K562 (cell line): ENCODE results near the gene SMAD3. TPM values are rescaled to one million over a fixed set of nuclear protein-coding genes. Genes with fewer than 3 reads are reported as not detected.
A peak's percentile ranks its signal among the peaks of the same experiment; 100 is the strongest.

Source experiments
- ATF1 ChIP-seq, 2 experiments: fragments of 450-650 bp in 1 of 2; IDR thresholded peaks; 2 replicates each; pipeline ENCODE4 v1.6.1; 2016; ENCODE audit warnings: missing compliant biosample characterization in 1 of 2, missing genetic modification characterization in 1 of 2
- BMI1 ChIP-seq: fragments of 150-350 bp; IDR thresholded peaks from 2 replicates; pipeline ENCODE4 v1.6.1; 2014; ENCODE audit warnings: low read length
- BRD9 ChIP-seq: fragments of 450-650 bp; IDR thresholded peaks from 2 replicates; pipeline ENCODE4 v1.6.1; 2018; ENCODE audit warnings: low read depth; ENCODE audit not compliant: partially characterized antibody
- FOXJ3 ChIP-seq: sonication (generic); formaldehyde crosslinking; IDR thresholded peaks from 2 replicates; pipeline ENCODE4 v1.4.0; 2020; ENCODE audit warnings: mild to moderate bottlenecking, missing genetic modification reagents
- FOXM1 ChIP-seq, 2 experiments: fragments of 450-650 bp in 1 of 2; sonication (generic) in 1 of 2; formaldehyde crosslinking in 1 of 2; IDR thresholded peaks; 2 replicates each; pipeline versions ENCODE4 v1.6.1 to v1.9.0; 2017 to 2022; ENCODE audit warnings: low read depth in 2 of 2, mild to moderate bottlenecking in 2 of 2, missing genetic modification reagents in 1 of 2, moderate library complexity in 1 of 2
- HDAC6 ChIP-seq: IDR thresholded peaks from 2 replicates; pipeline ENCODE4 v1.6.1; 2012; ENCODE audit warnings: low read depth, mild to moderate bottlenecking, control low read depth, inconsistent platforms, low read length, moderate library complexity
- HLTF ChIP-seq: fragments of 450-650 bp; IDR thresholded peaks from 2 replicates; pipeline ENCODE4 v1.6.1; 2016
- KDM5B ChIP-seq: fragments of 200-600 bp; sonication (generic); IDR thresholded peaks from 2 replicates; pipeline ENCODE4 v1.6.1; 2012; ENCODE audit warnings: low read depth, mild to moderate bottlenecking, moderate library complexity, low read length, control low read depth, inconsistent platforms; ENCODE audit not compliant: insufficient replicate concordance
- NCOR1 ChIP-seq: fragments of 450-650 bp; IDR thresholded peaks from 2 replicates; pipeline ENCODE4 v1.6.1; 2016; ENCODE audit warnings: mild to moderate bottlenecking, moderate library complexity
- POLR2AphosphoS2 ChIP-seq: IDR thresholded peaks from 2 replicates; pipeline ENCODE4 v1.6.1; 2012; ENCODE audit warnings: low read length, improper control_type of control experiment
- RAD51 ChIP-seq: fragments of 450-650 bp; IDR thresholded peaks from 2 replicates; pipeline ENCODE4 v1.7.1; 2016; ENCODE audit warnings: low read depth, mild to moderate bottlenecking, borderline replicate concordance
- SRSF7 ChIP-seq: fragments of 200-400 bp; formaldehyde crosslinking; optimal IDR thresholded peaks from 2 replicates; pipeline ENCODE3; 2017; ENCODE audit warnings: mild to moderate bottlenecking, low read depth, low read length
- YY1 ChIP-seq, 3 experiments: IDR thresholded peaks; 2 replicates each; pipeline ENCODE4 v1.6.1; 2011; ENCODE audit warnings: low read length in 2 of 3, mild to moderate bottlenecking in 2 of 3, moderate library complexity in 2 of 3, borderline replicate concordance in 1 of 3, control low read depth in 1 of 3, low read depth in 1 of 3; ENCODE audit not compliant: insufficient read depth in 3 of 3, insufficient replicate concordance in 2 of 3, control insufficient read depth in 1 of 3, insufficient read length in 1 of 3; ENCODE audit errors: extremely low read depth in 1 of 3
- ZNF146 ChIP-seq: IDR thresholded peaks from one replicate; pipeline ENCODE4 v1.6.1; 2018; ENCODE audit warnings: missing compliant biosample characterization; ENCODE audit not compliant: unreplicated experiment
- ZNF75A ChIP-seq: fragments of 450-650 bp; formaldehyde crosslinking; IDR thresholded peaks from 2 replicates; pipeline ENCODE4 v1.4.0; 2020; ENCODE audit warnings: mild to moderate bottlenecking
- polyA plus RNA-seq, 8 experiments: library from polyadenylated mRNA; depleted of rRNA in 4 of 8; stranded (reverse) in 5 of 8; unstranded in 3 of 8; fragments of >200 nt; fragmentation: Nextera tagmentation in 2 of 8; fragmentation: Illumina TruSeq in 1 of 8; extraction: Ambion mirVana in 2 of 8; extraction: Trizol in 1 of 8; gene quantifications; 2 replicates each; pipeline versions ENCODE4 v1.2.1 to v1.2.3, GENCODE V29; 2011 to 2014; ENCODE audit warnings: inconsistent platforms in 1 of 8, missing spikeins in 1 of 8
- total RNA-seq, 7 experiments: library from RNA; depleted of rRNA in 6 of 7; stranded (reverse); fragments of >200 nt in 6 of 7; fragmentation: Illumina TruSeq in 2 of 7; extraction: Trizol in 2 of 7; gene quantifications; 2 replicates each; pipeline versions ENCODE4 v1.2.1 to v1.2.3, GENCODE V29; 2011 to 2021; ENCODE audit warnings: low replicate concordance in 1 of 7
- TF ChIP-seq, protein P1 (sequence below): sonication (generic); formaldehyde crosslinking; IDR thresholded peaks from 2 replicates; pipeline ENCODE4 v1.8.1; 2023; ENCODE audit warnings: mild to moderate bottlenecking, missing genetic modification reagents
- TF ChIP-seq, protein P2 (sequence below): sonication (generic); formaldehyde crosslinking; IDR thresholded peaks from 2 replicates; pipeline ENCODE4 v1.8.1; 2023; ENCODE audit warnings: mild to moderate bottlenecking, missing genetic modification reagents
- TF ChIP-seq, protein P3 (sequence below): fragments of 200-800 bp; sonication (Bioruptor generic); IDR thresholded peaks from 2 replicates; pipeline ENCODE4 v1.6.1; 2017; ENCODE audit warnings: missing genetic modification characterization, missing compliant biosample characterization
- TF ChIP-seq, protein P4 (sequence below), 2 experiments: fragments of 450-650 bp in 1 of 2; sonication (generic) in 1 of 2; formaldehyde crosslinking; conservative IDR thresholded peaks; 2 replicates each; pipeline versions ENCODE4 v1.4.0 to v1.8.1; 2020 to 2022; ENCODE audit warnings: mild to moderate bottlenecking in 1 of 2, missing genetic modification reagents in 1 of 2

SMAD3 gene
- total and polyA plus RNA-seq, 9 of the 15 experiments (the other 6 are each of a cell fraction or from before 2014, with no cell fraction given), result 4.3 to 39.2 (median 11.1) TPM

DNA sequence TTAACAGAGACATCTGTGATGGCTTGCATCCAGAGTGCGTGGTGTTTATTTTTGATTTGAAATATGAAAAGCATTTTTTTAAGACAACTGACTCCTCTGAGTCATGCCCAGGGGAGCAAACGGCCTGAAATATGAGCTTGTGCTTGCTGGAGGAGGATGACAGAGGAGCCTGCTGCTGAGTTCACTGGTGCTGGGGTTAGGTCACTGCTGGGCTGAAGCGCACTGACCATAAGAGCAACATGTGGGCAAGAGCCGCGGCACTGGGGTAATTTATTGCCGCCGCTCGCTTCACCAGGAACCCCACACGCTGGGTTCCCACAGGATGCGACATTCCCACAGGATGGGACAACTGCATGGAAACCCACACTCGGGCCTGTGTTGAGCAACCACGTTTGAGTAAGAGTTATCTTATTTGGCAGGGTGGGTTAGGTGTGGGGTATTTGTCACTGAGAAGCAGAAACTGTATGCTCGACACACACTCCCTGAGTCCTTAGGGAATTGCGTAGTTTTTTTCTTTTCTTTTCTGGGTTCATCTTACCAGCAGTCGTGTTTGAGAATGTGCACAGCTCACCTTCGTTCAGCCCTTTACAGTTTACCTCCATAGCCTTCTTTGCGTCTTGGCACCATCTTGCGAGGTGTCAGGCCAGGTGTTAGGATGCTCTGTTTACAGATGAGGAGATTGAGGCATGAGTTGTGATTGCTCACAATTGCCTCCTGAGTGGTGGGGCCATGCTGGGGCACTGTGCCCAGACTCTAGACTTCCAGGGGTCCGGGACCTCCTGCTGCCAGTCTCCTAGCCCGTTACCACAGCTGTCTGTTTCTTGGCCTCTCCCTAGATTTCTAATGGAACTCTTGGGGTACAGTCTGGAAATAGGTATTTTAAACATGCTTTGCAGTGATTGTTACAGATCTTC lies 60.4 kb downstream of the SMAD3 start (continued):
- TF ChIP-seq, protein P1, sequence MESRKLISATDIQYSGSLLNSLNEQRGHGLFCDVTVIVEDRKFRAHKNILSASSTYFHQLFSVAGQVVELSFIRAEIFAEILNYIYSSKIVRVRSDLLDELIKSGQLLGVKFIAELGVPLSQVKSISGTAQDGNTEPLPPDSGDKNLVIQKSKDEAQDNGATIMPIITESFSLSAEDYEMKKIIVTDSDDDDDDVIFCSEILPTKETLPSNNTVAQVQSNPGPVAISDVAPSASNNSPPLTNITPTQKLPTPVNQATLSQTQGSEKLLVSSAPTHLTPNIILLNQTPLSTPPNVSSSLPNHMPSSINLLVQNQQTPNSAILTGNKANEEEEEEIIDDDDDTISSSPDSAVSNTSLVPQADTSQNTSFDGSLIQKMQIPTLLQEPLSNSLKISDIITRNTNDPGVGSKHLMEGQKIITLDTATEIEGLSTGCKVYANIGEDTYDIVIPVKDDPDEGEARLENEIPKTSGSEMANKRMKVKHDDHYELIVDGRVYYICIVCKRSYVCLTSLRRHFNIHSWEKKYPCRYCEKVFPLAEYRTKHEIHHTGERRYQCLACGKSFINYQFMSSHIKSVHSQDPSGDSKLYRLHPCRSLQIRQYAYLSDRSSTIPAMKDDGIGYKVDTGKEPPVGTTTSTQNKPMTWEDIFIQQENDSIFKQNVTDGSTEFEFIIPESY, result no peak
- TF ChIP-seq FOXJ3, result no peak
- peak; percentile 99 for TF ChIP-seq FOXM1 (IDR thresholded peaks at IDR 0.05; ENCODE audit: low read depth)
- peak; percentile 97 for TF ChIP-seq FOXM1 (CRISPR knock-in tag; IDR thresholded peaks at IDR 0.05; ENCODE audit: low read depth)
- no peak for TF ChIP-seq HDAC6
- TF ChIP-seq SRSF7, result no peak
- no peak for TF ChIP-seq ZNF75A (CRISPR knock-in tag)
- TF ChIP-seq BMI1, result no peak
- TF ChIP-seq NCOR1, result no peak
- no peak for TF ChIP-seq ZNF146
- no peak for TF ChIP-seq ATF1 (CRISPR knock-in tag; IDR thresholded peaks at IDR 0.05)
- TF ChIP-seq ATF1 (tag; IDR thresholded peaks at IDR 0.05), result peak; percentile 33; the same call in 1 of the 2 replicates
- no peak for TF ChIP-seq HLTF
- no peak for TF ChIP-seq POLR2AphosphoS2
- TF ChIP-seq BRD9, result no peak
- TF ChIP-seq, protein P2, sequence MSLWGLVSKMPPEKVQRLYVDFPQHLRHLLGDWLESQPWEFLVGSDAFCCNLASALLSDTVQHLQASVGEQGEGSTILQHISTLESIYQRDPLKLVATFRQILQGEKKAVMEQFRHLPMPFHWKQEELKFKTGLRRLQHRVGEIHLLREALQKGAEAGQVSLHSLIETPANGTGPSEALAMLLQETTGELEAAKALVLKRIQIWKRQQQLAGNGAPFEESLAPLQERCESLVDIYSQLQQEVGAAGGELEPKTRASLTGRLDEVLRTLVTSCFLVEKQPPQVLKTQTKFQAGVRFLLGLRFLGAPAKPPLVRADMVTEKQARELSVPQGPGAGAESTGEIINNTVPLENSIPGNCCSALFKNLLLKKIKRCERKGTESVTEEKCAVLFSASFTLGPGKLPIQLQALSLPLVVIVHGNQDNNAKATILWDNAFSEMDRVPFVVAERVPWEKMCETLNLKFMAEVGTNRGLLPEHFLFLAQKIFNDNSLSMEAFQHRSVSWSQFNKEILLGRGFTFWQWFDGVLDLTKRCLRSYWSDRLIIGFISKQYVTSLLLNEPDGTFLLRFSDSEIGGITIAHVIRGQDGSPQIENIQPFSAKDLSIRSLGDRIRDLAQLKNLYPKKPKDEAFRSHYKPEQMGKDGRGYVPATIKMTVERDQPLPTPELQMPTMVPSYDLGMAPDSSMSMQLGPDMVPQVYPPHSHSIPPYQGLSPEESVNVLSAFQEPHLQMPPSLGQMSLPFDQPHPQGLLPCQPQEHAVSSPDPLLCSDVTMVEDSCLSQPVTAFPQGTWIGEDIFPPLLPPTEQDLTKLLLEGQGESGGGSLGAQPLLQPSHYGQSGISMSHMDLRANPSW (CRISPR knock-in tag), result no peak
- peak; percentile 5 for TF ChIP-seq KDM5B
- TF ChIP-seq RAD51, result no peak
- TF ChIP-seq, protein P3, sequence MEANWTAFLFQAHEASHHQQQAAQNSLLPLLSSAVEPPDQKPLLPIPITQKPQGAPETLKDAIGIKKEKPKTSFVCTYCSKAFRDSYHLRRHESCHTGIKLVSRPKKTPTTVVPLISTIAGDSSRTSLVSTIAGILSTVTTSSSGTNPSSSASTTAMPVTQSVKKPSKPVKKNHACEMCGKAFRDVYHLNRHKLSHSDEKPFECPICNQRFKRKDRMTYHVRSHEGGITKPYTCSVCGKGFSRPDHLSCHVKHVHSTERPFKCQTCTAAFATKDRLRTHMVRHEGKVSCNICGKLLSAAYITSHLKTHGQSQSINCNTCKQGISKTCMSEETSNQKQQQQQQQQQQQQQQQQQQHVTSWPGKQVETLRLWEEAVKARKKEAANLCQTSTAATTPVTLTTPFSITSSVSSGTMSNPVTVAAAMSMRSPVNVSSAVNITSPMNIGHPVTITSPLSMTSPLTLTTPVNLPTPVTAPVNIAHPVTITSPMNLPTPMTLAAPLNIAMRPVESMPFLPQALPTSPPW (CRISPR knock-in tag), result no peak; the same call in 1 of the 2 replicates
- TF ChIP-seq YY1 (IDR thresholded peaks at IDR 0.05; ENCODE audit: borderline replicate concordance in 1 of 3, control insufficient read depth in 1 of 3, extremely low read depth in 1 of 3, insufficient read depth in 3 of 3, insufficient read length in 1 of 3, insufficient replicate concordance in 2 of 3, low read depth in 1 of 3, low read length in 2 of 3), result peak in 1 of 3 experiments; percentile 26
- TF ChIP-seq, protein P4, sequence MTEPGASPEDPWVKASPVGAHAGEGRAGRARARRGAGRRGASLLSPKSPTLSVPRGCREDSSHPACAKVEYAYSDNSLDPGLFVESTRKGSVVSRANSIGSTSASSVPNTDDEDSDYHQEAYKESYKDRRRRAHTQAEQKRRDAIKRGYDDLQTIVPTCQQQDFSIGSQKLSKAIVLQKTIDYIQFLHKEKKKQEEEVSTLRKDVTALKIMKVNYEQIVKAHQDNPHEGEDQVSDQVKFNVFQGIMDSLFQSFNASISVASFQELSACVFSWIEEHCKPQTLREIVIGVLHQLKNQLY (CRISPR knock-in tag; conservative IDR thresholded peaks at IDR 0.05), result no peak
